ENCODE results near the gene RPL26. TPM values are rescaled to one million over a fixed set of nuclear protein-coding genes. Genes with fewer than 3 reads are reported as not detected.

RPL26 gene
- total RNA-seq, 1 donor: 2,089 TPM

DNA sequence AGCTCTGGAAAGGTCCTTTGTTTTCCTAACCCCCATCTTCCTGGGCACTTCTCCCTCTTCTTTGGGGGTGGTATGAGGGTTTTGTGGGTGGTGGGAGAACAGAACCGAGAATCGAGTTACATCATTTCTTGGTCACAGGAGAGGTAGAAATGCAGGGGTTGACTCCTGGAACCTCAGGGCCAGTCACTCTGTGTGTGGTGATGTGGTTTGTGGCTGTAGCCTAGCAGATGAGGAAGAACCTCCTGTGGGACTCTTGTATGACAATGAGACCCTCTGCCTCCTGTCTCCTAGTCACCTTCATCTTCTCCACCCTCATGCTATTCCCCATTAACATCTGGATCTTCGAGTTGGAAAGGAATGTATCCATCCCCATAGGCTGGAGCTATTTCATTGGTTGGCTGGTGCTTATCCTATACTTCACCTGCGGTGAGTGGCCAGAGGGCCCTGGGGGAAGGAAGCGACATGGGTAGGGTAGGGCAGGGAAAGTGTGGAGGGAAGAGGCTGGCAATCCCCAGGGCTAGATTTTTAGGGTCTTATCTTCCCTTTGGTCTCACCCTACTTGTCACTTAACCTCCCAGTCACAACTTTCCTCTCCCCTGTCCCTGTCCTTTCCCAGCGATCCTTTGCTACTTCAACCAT, 37.8 kb downstream of the RPL26 start:
- DNase-seq (ENCODE audit: insufficient read length, low spot score, missing footprints): no peak
- Histone ChIP-seq H3K36me3 (ENCODE audit: insufficient read depth, low read length) (no peaks in the 10 kb centered on the region), H2AFZ (ENCODE audit: low read length) (no peak overlapping the region), H3K27ac (ENCODE audit: low read depth, low read length) (no peak overlapping the region), H4K20me1 (ENCODE audit: insufficient read depth, low read length) (no peaks in the 10 kb centered on the region), H3K4me1 (ENCODE audit: insufficient read depth, low read length) (no peaks in the 10 kb centered on the region), H3K9me3 (ENCODE audit: low read depth, low read length) (no peaks in the 10 kb centered on the region), H3K4me3 (ENCODE audit: insufficient read depth, low read length) (no peak overlapping the region), H3K79me2 (ENCODE audit: insufficient read depth, low read length) (no peaks in the 10 kb centered on the region), H3K4me2 (ENCODE audit: insufficient read depth, low read length) (no peak overlapping the region), H3K27me3 (ENCODE audit: insufficient read depth, low read length) (peaks cover 26% of the 10 kb centered on the region)
- TF ChIP-seq, protein P1, sequence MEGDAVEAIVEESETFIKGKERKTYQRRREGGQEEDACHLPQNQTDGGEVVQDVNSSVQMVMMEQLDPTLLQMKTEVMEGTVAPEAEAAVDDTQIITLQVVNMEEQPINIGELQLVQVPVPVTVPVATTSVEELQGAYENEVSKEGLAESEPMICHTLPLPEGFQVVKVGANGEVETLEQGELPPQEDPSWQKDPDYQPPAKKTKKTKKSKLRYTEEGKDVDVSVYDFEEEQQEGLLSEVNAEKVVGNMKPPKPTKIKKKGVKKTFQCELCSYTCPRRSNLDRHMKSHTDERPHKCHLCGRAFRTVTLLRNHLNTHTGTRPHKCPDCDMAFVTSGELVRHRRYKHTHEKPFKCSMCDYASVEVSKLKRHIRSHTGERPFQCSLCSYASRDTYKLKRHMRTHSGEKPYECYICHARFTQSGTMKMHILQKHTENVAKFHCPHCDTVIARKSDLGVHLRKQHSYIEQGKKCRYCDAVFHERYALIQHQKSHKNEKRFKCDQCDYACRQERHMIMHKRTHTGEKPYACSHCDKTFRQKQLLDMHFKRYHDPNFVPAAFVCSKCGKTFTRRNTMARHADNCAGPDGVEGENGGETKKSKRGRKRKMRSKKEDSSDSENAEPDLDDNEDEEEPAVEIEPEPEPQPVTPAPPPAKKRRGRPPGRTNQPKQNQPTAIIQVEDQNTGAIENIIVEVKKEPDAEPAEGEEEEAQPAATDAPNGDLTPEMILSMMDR (IDR thresholded peaks at IDR 0.05; ENCODE audit: extremely low read depth, low read depth, low read length): no peak

DNA sequence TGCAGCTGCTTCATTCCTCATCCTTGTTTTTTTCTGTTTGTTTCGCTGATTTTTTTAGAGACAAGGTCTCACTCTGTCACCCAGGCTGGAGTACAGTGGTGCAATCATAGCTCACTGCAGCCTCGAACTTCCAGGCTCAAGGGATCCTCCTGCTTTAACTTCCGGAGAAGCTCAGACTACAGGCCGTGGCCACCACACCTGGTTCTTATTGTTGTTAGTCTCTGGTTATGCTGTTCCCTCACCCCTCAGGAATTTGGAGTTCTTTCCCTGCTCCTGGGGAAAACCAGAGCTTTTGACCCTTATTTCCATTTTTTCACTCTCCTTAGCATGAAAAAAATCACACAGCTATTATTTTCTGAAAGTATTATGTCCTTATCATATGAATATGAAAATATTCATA, 41.5 kb downstream of the RPL26 start:
- H3K4me3 ChIP-seq (ENCODE audit: insufficient read depth, low read length): no peak overlapping the region
- no peak for DNase-seq (ENCODE audit: insufficient read length, low spot score, missing footprints)
- H3K4me1 ChIP-seq (ENCODE audit: insufficient read depth, low read length): peaks cover 2% of the 10 kb centered on the region
- no peak overlapping the region for H3K4me2 ChIP-seq (ENCODE audit: insufficient read depth, low read length)
- H3K9me3 ChIP-seq (ENCODE audit: low read depth, low read length): no peaks in the 10 kb centered on the region
- no peaks in the 10 kb centered on the region for H3K79me2 ChIP-seq (ENCODE audit: insufficient read depth, low read length)
- H3K27me3 ChIP-seq (ENCODE audit: insufficient read depth, low read length): peaks cover 18% of the 10 kb centered on the region
- TF ChIP-seq, protein P1 (IDR thresholded peaks at IDR 0.05; ENCODE audit: extremely low read depth, low read depth, low read length): no peak
- H3K36me3 ChIP-seq (ENCODE audit: insufficient read depth, low read length): no peaks in the 10 kb centered on the region
- no peak overlapping the region for H2AFZ ChIP-seq (ENCODE audit: low read length)
- no peaks in the 10 kb centered on the region for H4K20me1 ChIP-seq (ENCODE audit: insufficient read depth, low read length)
- no peak overlapping the region for H3K27ac ChIP-seq (ENCODE audit: low read depth, low read length)

DNA sequence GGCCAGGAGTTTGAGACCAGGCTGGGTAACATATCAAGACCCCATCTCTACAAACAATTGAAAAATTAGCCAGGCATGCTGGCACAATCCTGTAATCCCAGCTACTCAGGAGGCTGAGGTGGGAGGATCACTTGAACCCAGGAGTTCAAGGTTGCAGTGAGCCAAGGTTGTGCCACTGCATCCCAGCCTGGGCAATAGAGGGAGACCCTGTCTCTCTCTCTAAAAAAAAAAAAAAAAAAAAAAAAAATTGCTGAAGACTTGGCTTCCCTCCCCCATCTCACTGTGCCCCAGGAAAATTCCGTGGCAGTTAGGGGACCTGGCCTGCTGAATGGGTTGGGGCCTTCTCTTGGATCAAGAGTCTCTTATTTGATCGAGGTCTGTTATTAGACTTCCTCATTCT, 43.5 kb downstream of the RPL26 start, which contains the start of gene ODF4:
Gene ODF4, plus strand, starts transcription at position 301 of the 400 bp plus-strand sequence. CDS start 212 bp downstream, outside the sequence.
- no peaks in the 10 kb centered on the region for H4K20me1 ChIP-seq (ENCODE audit: insufficient read depth, low read length)
- no peaks in the 10 kb centered on the region for H3K9me3 ChIP-seq (ENCODE audit: low read depth, low read length)
- no peaks in the 10 kb centered on the region for H3K79me2 ChIP-seq (ENCODE audit: insufficient read depth, low read length)
- H3K4me1 ChIP-seq (ENCODE audit: insufficient read depth, low read length): peaks cover 2% of the 10 kb centered on the region
- no peak for DNase-seq (ENCODE audit: insufficient read length, low spot score, missing footprints)
- H3K27me3 ChIP-seq (ENCODE audit: insufficient read depth, low read length): no peaks in the 10 kb centered on the region
- peak within 1 kb of the TSS; percentile 66 for H3K4me2 ChIP-seq (ENCODE audit: insufficient read depth, low read length)
- H3K36me3 ChIP-seq (ENCODE audit: insufficient read depth, low read length): no peaks in the 10 kb centered on the region
- TF ChIP-seq, protein P1 (IDR thresholded peaks at IDR 0.05; ENCODE audit: extremely low read depth, low read depth, low read length): no peak
- no peak within 1 kb of the TSS for H3K27ac ChIP-seq (ENCODE audit: low read depth, low read length)
- H3K4me3 ChIP-seq (ENCODE audit: insufficient read depth, low read length): no peak within 1 kb of the TSS
- H2AFZ ChIP-seq (ENCODE audit: low read length): peak within 1 kb of the TSS; percentile 68

DNA sequence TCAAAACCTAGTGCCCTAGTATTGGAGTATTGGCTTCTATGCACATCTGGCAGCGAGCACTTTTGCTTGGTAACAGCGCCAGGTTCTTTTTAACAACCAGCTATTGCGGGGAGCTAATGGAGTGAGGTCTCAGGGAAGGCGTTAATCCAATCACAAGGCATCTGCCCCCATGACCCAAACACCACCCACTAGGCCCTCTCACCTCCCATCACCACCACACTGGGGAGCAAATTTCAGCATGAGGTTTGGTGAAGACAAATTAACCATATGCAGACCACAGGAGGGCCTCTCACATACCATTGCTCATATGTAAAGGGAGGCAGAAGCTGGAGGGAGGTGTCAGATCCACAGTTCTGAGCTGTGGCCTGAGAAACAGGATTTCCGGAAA, 44.2 kb downstream of the RPL26 start:
- no peaks in the 10 kb centered on the region for H4K20me1 ChIP-seq (ENCODE audit: insufficient read depth, low read length)
- peak overlapping the region; percentile 51 for H3K4me3 ChIP-seq (ENCODE audit: insufficient read depth, low read length)
- peaks cover 2% of the 10 kb centered on the region for H3K4me1 ChIP-seq (ENCODE audit: insufficient read depth, low read length)
- DNase-seq (ENCODE audit: insufficient read length, low spot score, missing footprints): no peak
- no peaks in the 10 kb centered on the region for H3K36me3 ChIP-seq (ENCODE audit: insufficient read depth, low read length)
- H3K79me2 ChIP-seq (ENCODE audit: insufficient read depth, low read length): no peaks in the 10 kb centered on the region
- H3K9me3 ChIP-seq (ENCODE audit: low read depth, low read length): no peaks in the 10 kb centered on the region
- H2AFZ ChIP-seq (ENCODE audit: low read length): peak overlapping the region; percentile 68
- H3K27me3 ChIP-seq (ENCODE audit: insufficient read depth, low read length): no peaks in the 10 kb centered on the region
- TF ChIP-seq, protein P1 (IDR thresholded peaks at IDR 0.05; ENCODE audit: extremely low read depth, low read depth, low read length): no peak
- no peak overlapping the region for H3K27ac ChIP-seq (ENCODE audit: low read depth, low read length)
- H3K4me2 ChIP-seq (ENCODE audit: insufficient read depth, low read length): peak overlapping the region; percentile 66
